NCI-H2107 treated with DMSO at 0.1 percent for 48 hours (cell line): ENCODE results near the gene TPM2.

Experiments
- DNase-seq: peaks from one replicate; lab custom pipeline; 2025; ENCODE audit not compliant: unreplicated experiment; lab: John Stamatoyannopoulos, UW

TPM2 gene

DNA sequence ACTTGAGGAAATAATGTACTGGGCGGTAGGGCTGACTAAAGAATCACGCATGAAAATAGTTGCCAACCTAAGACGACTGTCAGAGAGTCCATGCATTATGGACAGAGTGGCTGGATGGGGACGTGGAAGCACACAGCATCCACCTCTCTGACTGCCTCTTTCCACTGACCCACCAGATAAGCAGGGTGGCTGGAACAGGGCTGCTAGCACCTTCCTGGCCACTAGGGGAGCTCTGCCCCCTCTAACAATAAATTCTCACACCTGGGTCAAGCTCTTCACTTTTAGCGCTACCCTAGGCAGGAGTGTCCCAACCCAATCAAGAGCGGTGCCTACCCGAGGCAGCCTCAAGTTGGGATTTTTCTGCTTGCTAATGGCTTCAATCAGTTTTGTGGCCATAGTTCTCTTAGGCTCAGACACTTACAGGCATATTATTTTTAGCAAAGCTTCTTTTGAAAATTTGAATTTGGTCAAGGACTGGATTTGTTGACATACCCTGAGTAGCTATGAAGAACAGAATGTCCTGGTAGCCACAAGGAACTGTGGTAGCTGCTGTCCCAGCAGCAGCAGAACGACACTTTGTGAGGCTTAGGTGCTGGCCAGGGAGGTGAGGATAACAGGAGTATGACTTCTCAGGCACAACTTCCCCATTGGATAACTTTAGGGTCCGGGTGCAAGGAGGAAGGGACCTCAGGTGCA lies 6.9 kb upstream of the TPM2 start:
- peak; percentile 7 for DNase-seq

DNA sequence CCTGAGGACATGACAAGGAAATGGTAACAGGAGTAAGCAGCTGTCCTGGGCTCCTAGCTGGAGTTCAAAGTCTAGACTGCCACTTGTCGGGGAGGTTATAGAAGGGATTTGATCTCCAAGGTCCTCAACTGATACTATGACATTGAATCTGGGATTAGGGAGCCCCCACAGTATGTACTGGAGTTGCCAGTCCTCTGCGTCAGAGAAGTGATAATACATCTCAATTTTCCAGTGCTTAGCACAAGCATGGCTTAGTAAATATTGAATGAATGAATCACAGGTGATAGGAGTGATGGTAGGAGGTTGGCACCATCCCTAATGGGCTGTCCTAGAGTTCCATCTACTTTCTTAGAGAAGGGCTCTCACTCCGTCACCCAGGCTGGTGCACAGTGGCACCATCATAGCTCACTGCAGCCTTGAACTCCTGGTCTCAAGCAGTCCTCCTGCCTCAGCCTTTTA lies 6.2 kb upstream of the TPM2 start:
- DNase-seq = no peak

DNA sequence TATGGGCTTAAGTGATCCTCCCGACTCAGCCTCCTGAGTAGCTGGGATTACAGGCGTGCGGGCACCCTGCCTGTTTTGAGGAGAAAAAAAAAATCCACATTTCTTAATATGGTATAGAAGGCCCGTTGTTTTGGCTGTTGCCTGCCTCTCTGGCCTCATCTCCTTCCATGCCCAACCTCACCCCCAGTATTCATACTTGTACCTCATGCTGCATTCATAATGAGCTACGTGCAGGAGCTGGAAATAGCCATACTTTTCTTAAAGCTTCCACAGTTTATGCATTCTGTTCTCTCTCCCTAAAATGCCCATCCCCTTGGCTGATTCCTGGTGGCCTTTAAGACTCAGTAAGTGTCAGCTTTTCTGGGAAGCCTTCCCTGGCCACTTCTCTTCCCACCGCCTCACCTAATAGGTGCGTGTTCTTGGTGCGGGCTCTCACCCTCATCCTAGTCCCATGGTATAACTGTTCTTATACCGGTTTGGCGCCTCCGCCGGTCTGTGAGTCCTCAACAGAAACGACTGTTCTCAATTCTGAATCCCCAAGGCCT lies 2.1 kb upstream of the TPM2 start:
- DNase-seq = no peak

DNA sequence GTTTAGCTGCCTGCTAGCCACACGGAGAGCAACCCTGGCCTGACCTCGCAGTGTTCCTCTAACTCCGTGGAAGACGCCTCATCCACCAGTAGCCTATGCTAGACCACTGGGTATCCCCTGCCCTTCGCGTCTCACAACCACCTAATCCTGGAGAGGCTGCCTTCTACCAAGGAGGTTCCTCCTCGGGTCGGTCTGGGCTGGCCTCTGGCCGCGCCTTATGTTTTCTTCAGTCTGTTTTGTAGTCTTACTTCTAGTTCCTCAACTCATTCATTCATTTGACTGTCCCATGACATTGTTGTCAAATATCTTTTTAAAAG lies 1.6 kb upstream of the TPM2 start:
- no peak for DNase-seq

DNA sequence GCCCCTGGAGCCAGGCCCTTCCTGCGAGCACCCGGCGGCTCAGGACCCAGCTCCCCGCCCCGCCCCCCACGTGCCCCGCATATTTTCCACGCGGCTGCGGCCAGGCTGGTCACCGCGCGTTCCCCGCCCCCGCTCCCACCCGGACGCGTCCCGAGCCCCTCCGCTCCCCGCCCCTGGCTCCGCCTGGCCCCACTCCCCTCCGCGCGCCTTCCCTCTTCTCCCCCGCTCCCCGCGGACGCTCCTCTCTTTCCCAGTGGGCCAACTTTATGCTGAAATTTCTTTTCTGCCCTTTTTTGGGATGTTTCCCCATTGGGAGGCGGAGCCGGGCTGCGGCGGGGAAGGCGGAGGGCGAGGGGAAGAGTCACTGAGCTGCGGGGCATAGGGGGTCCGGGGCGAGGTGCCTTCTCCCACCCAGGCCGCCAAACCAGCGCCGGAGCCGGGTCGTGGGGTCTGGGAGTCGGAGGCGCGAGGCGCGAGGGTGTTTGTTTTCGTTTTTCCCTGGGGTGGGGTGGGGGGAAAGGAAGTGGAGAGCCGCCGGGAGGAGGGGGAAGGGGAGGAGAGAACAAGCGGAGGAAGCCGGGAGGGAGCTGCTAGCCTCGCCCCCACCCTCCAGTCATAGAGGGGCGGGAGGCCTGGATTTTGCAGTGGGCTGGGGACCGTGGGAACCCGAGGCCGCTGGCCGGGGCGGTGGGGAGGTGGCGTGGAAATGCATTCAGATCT lies 1.0 kb upstream of the TPM2 start:
- DNase-seq = peak; percentile 8

DNA sequence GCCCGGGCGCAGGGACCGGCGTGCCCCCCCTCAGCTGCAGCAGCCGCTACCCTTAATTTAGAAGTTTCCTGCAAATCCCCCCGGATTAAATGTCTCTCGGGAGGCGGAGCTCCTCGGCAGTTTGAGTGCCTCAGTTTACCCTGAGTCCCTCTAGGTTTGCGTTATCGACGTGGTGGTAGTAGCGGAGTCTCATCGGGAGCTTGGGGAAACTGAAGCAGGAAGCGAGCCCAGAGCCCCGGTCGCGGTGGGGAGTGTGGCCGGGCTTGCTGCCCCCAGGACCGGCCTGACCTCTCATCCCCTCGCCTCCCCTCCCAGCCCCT lies 529 bp upstream of the TPM2 start:
- DNase-seq = no peak

DNA sequence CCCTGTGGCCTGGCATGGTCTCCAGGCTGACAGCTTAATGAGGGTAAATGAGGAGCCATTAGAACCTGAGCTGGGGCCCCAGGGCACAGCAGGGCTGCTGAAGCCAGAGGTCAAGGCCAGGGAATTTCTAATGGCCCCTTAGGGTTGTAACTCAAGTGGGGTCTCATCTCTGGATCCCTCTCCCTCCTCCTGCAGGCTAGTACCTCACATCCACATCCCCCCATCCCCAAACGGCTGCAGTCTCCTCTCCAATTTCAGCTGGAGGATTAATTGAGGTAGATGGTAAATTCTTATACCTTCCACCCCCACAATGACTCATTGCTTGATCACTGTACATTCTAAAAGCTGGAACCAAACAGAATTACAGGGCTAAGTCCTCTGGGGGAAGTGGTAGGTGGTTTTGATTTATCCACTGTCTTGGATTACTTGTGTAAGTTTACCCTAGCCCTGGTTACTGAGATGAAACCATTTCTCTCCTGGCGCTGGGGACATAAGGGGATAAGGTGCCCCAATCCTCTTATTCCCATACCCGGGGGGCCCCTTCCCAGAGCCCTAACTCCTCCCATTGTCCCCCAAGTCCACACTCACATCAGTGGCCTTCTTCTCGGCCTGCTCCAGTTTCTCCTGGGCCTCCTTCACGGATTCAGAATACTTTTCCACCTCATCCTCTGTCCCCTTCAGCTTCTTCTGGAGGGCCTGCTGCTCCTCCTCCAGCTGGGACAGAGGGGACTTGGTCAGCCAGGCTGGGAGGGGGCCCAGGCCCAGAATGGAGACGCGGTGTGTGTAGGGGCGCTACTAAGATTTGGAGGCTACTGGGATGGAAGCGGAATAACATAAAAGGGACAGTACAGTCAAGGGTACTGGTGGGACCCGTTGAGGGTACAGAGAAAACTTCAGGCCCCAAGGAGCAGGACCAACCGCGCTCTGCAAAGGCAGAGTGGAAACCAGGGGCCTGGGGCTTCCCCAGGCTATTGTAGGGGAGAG lies 875 bp downstream of the TPM2 start:
- no peak for DNase-seq

DNA sequence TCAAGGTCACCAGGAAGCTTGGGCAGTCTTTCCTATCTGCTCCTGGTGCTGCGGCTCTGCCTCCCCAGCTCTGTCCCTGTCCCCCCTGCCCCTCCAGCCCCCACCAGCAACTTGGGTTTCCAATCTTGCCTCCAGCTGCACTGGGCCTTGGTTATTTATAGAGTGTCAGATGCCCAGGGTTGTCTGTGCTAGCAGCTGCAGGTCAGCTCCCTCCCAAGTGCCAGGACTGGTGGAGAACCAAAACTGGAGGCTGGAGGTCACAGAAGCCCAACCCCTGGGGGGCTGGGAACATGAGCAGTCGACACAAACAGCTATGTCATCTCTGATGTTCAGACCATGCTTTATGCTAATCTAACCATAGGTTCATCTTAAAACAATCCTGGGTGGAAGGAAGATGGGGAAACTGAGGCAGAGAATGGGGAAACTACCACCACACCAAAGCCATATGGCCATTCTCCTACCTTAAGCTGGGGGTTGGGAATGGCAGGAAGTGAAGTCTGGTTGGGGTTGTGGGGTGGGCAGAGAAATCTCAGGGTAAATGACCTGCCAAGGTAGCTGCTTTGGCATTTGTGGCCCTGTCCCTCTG lies 1.7 kb downstream of the TPM2 start:
- no peak for DNase-seq

DNA sequence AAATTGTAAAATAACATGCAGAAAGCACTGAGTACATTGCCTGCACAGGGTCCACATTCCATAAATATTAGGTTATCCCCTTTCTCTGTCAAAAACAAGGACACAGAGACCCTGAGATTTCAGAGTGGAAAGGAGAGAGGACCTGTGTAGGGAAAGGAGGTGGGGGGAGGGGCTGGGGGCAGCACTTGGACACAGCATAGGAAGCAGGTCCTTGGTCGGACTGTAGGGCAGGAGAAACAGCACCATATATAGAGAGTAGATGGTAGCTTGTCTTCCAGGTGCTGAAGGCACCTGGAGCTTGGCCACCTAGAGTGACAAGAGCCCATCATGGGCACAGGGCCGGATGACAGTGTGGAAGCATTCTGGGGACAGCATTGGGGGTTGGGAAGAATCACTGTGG lies 2.4 kb downstream of the TPM2 start:
- no peak for DNase-seq

DNA sequence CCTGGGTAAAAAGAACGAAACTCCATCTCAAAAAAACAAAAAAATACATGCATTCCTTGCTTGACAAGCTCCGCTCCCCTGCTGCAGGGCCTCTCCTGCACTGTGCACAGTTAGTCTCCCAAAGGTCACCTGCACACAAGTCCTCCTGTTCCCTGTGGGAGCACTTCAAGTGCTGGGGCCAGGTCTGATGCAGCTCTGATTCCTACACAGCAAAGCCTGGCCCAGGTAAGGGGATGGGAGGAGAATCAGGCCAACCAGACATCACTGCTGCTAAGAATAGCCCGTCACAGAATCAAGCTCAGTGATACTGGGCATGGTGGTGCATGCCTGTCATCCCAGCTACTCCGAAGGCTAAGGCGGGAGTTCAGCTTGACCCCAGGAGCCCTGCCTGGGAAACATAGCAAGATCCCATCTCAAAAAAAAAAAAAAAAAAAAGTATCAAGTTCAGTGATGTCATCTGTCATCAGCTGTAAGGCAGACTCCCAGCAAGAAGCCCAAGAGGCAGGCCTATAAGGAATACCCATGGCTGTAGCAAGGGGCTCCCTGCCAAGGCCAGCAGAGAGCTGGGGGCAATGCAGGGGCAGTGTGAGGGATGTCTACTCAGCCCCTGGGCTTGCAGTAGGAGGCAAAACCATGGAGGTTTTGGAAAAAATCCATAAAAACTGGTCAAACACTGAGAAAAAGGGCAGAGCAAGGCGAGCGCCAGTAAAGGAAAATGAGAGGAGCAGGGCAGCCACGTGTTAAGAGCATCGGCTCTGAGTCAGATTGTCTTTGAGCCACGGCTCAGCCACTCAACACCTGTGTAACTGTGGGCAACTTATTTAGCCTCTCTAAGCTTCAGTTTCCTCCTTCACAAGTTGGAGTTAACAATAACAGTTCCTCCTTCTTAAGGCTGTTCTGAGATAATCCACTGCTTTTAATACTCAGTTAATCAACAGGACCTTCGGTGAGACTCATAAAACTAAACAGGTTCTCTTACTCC lies 3.2 kb downstream of the TPM2 start:
- no peak for DNase-seq

DNA sequence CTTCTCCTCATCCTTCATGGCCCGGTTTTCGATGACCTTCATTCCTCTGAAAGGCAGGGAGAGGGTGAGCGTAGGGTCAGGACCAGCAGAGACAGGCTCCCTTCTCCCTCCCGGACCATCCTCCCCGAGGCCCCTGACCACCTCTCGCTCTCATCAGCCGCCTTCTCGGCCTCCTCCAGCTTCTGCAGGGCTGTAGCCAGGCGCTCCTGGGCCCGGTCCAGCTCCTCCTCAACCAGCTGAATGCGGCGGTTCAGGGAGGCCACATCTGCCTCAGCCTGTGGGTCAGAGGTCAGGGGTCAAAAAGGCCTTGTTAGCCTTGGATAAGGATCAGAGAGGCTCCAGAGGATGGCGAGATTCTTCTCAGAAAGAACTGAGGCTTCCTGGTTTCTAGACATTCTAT lies 4.2 kb downstream of the TPM2 start:
- DNase-seq = no peak

DNA sequence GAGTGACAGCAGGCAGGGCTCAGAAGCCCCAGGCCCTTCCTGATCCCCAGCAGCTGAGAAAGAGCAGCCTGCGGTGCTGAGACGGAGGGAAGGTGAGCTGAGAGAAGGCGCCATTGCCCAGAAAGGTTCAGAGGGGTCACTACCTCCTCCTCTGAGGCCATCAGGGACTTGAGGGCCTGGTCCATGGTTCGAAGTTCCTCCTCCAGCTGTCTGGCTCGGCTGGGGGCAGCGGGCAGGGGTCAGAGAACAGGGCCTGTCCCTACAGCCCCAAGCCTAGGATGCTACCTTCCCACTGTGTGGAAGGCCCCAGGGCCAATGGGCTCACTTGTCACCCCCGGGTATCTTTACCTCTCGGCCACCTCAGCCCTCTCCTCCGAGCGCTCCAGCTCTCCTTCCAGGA lies 4.8 kb downstream of the TPM2 start:
- no peak for DNase-seq

DNA sequence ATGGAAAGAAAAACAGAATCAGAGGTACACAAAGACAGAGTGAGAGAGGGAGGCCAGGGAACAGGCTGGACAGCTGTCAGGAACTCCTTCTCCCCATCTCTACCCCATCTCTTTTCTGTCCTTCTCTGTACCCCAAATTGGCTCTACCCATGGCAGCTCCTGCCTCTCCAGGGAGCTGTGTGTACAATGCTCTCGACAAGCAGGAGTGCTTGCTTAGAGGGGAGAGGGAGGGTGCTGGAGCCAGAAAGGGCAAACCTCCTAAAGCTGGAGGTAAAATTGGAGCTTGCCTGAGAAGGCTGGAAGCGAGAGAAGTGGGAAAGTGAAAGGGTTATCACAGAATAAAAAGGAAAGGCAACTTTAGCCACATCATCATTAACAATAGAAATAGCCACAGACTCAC lies 6.4 kb downstream of the TPM2 start:
- DNase-seq = peak; percentile 36

DNA sequence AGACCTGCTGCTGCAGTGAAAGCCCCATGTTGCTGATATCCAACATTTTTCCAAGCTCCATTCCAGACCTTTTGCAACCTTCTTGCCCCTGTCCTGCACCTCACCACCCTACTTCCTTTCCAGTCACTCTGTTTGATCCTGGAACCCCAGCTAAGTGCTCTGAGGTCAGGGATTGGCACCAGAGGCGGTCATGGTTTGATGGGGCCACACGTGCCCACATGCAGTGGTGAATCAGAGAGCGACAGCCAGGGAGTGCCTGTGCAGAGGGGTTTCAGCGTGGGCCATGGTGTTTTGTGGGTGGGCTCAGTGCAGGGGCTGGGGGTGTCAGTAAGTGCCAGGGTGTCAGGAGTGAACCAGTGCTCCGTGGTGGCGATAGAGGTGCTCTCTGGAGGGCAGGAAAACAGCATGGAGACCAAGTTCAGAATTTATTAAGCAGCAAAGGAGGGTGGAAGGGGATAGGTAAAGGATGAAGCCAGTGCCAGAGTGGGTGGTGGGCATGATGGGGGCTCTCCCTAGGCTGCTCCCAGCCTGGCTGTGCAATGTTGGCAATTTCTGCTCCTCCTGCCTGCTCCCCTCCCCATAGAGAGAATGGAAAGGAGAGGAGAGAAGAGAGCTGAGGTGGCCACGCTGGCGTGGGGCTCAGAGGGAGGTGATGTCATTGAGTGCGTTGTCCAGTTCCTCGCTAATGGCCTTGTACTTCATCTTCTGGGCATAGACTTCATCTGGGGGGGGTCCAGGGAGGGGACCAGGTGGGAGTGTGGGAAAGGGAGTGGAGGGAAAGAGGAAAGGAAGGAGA lies 7.0 kb downstream of the TPM2 start:
- DNase-seq = no peak

DNA sequence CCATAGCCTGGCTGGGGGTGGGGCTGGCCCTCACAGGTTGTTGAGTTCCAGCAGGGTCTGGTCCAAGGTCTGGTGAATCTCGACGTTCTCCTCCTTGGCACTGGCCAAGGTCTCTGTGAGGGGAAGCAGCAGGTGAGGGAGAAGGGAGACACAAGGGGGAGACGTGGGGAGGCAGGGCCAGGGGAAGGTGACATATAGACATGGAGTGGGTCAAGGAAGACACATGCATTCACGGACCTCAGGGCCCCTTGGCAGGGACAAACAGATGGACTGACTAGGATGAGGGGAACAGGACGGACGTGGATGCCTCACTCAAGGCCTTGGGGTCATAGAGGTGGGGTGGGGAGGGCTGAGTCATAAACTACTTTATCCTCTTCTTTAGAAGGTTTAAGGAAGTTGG lies 7.7 kb downstream of the TPM2 start:
- DNase-seq = no peak

DNA sequence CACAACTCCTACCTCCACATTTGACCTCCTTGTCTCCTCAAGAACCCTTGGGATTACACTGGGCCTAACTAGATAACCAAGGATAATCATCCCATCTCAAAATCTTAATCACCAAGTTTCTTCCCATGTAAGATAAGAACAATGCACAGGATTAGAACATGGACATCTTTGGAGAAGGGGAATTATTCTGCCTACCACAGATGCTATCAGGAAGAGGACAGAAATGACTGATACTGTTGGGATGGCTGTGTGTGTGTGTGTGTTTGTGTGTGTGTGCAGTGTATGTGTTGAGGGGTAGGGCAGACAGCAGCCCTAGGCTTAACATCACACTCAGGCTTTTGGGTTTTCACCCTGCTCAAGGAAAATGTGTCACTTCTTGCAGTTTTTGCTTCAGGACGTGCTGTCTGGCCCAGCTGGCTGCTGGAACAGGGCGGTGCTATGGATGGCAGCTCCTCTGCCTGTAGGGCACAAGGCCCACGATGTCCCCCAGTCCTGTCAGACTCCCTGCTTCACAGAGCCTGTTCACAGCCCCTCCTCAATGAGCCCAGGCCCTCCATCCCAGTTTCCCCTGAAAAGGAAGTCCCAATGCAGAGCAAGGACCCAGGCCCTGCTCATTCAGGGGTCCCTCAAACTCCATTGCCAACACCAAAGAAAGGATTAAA lies 8.3 kb downstream of the TPM2 start:
- no peak for DNase-seq

DNA sequence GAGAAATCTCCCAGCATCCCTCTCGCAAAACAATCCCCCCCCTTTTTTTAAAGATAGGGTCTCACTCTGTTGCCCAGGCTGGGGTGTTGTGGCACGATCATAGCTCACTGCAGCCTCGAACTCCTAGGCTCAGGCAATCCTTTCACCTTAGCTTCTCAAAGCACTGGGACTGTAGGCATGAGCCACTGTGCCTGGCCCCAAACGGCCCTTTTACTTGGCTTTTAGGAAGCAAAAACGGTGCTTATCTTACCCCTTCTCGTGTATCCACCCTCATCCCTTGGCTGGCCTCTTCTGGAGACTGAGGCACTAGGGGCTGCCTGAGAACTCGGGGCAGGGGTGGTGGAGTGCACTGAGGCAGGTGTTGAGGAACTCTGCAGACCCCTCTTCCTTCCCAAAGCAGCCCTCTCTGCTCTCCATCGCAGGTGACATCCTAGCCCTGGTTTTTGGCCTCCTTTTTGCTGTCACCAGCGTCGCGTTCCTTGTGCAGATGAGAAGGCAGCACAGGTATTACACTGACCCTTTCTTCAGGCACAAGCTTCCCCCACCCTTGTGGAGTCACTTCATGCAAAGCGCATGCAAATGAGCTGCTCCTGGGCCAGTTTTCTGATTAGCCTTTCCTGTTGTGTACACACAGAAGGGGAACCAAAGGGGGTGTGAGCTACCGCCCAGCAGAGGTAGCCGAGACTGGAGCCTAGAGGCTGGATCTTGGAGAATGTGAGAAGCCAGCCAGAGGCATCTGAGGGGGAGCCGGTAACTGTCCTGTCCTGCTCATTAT lies 9.2 kb downstream of the TPM2 start:
- no peak for DNase-seq

DNA sequence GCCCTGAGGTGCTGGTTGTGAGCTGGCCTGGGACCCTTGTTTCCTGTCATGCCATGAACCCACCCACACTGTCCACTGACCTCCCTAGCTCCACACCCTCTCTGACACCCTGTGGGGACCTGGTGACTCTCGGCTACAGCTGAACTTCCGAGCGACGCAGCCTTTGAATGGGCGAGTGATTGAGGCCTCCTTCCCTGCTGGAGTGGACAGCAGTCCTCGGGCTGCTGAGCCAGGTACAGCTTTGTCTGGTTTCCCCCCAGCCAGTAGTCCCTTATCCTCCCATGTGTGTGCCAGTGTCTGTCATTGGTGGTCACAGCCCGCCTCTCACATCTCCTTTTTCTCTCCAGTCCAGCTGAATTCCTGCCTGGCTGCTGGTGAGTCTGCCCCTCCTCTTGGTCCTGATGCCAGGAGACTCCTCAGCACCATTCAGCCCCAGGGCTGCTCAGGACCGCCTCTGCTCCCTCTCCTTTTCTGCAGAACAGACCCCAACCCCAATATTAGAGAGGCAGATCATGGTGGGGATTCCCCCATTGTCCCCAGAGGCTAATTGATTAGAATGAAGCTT lies 9.9 kb downstream of the TPM2 start:
- no peak for DNase-seq
